Measurements from ENCODE around the gene ZFX.

The ZFX gene

GRCh38 chrX:24167719-24168472 is 18.4 kb downstream of the ZFX start:
- Mint-ChIP-seq H3K9me3 (no peaks in the 10 kb centered on the region), H3K36me3 (ENCODE audit: low read depth) (peaks cover 37% of the 10 kb centered on the region), H3K4me3 (no peak overlapping the region), H3K4me1 (peaks cover 60% of the 10 kb centered on the region), H3K27ac (peak overlapping the region; percentile 39 to 61 (median 41)), H3K27me3 (ENCODE audit: low read depth) (no peaks in the 10 kb centered on the region)
- TF ChIP-seq, protein P1, sequence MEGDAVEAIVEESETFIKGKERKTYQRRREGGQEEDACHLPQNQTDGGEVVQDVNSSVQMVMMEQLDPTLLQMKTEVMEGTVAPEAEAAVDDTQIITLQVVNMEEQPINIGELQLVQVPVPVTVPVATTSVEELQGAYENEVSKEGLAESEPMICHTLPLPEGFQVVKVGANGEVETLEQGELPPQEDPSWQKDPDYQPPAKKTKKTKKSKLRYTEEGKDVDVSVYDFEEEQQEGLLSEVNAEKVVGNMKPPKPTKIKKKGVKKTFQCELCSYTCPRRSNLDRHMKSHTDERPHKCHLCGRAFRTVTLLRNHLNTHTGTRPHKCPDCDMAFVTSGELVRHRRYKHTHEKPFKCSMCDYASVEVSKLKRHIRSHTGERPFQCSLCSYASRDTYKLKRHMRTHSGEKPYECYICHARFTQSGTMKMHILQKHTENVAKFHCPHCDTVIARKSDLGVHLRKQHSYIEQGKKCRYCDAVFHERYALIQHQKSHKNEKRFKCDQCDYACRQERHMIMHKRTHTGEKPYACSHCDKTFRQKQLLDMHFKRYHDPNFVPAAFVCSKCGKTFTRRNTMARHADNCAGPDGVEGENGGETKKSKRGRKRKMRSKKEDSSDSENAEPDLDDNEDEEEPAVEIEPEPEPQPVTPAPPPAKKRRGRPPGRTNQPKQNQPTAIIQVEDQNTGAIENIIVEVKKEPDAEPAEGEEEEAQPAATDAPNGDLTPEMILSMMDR (IDR thresholded peaks at IDR 0.05; ENCODE audit: unreplicated experiment in 3 of 3), result no peak

GRCh38 chrX:24168807-24169206 is 19.3 kb downstream of the ZFX start:
- TF ChIP-seq, protein P1 (IDR thresholded peaks at IDR 0.05; ENCODE audit: unreplicated experiment in 3 of 3), result no peak
- no peaks in the 10 kb centered on the region for H3K27me3 Mint-ChIP-seq (ENCODE audit: low read depth)
- H3K36me3 Mint-ChIP-seq (ENCODE audit: low read depth), result peaks cover 42% of the 10 kb centered on the region
- peak overlapping the region; percentile 34 to 73 (median 60) for H3K27ac Mint-ChIP-seq
- no peak overlapping the region for H3K4me3 Mint-ChIP-seq
- peaks cover 64% of the 10 kb centered on the region for H3K4me1 Mint-ChIP-seq
- H3K9me3 Mint-ChIP-seq, result no peaks in the 10 kb centered on the region

DNA sequence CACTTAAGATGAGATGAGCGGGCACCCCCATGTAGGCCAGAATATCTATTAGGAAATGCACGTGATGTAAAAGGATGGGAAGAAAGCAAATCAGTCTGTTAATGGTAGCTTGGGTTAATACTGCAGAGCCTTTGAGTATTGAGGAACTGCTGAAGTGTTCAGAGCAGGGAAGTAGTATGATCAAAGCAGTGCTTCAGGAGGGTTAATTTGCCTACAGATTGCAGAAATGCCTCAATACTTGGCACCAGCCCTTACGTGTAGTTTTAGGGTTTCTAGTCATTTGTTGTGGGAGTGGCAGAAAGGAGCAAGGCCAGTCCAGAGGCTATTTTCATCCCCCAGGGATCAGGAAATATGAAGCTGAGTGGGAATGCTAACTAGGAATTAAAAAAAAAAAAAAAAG is 19.7 kb downstream of the ZFX start:
- H3K4me3 Mint-ChIP-seq, result no peak overlapping the region
- no peaks in the 10 kb centered on the region for H3K9me3 Mint-ChIP-seq
- peak overlapping the region; percentile 34 to 73 (median 60) for H3K27ac Mint-ChIP-seq
- TF ChIP-seq, protein P1 (IDR thresholded peaks at IDR 0.05; ENCODE audit: unreplicated experiment in 3 of 3), result no peak
- peaks cover 63% of the 10 kb centered on the region for H3K4me1 Mint-ChIP-seq
- H3K36me3 Mint-ChIP-seq (ENCODE audit: low read depth), result peaks cover 40% of the 10 kb centered on the region
- H3K27me3 Mint-ChIP-seq (ENCODE audit: low read depth), result no peaks in the 10 kb centered on the region

DNA sequence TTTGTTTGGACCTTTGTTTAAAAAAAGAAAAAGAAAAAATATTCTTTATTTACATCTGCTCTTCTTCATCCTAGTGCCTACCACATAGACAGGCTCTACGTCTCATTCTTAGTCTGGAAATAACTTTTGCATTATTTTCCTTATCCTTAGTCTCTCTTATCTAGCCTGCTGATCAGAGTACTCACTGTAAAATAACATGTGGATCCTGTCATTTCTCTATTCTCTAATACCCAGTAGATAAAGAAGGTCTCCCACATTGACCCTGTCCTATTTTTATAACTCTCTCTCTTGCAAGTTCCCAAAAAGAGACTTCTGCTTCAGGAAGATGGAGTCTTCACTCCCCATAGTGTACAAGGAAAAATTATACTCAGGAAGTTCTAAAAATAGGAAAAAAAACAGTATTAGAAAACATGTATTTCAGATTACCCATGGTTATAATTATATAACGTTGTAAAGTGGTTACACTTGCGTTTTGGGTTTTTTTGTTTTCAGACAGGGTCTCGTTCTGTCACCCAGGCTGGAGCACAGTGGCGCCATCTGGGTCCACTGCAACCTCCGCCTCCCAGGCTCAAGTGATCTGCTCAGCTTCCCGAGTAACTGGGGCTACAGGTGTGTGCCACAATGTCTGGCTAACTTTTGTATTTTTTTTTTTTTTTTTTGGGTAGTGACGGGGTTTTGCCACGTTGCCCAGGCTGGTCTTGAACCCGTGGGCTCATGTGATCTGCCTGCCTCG is 23.8 kb downstream of the ZFX start:
- Mint-ChIP-seq H3K27me3 (ENCODE audit: low read depth) (no peaks in the 10 kb centered on the region), H3K36me3 (ENCODE audit: low read depth) (peaks cover 65% of the 10 kb centered on the region), H3K4me1 (peaks cover 37% of the 10 kb centered on the region), H3K27ac (peak overlapping the region; percentile 84 to 88 (median 87)), H3K9me3 (no peaks in the 10 kb centered on the region), H3K4me3 (no peak overlapping the region)
- TF ChIP-seq, protein P1 (IDR thresholded peaks at IDR 0.05; ENCODE audit: unreplicated experiment in 3 of 3), result no peak

GRCh38 chrX:24175276-24175675 is 25.7 kb downstream of the ZFX start:
- peaks cover 67% of the 10 kb centered on the region for H3K36me3 Mint-ChIP-seq (ENCODE audit: low read depth)
- H3K27me3 Mint-ChIP-seq (ENCODE audit: low read depth), result no peaks in the 10 kb centered on the region
- H3K4me1 Mint-ChIP-seq, result peaks cover 24% of the 10 kb centered on the region
- H3K4me3 Mint-ChIP-seq, result no peak overlapping the region
- H3K27ac Mint-ChIP-seq, result no peak overlapping the region
- TF ChIP-seq, protein P1 (IDR thresholded peaks at IDR 0.05; ENCODE audit: unreplicated experiment in 3 of 3), result no peak
- H3K9me3 Mint-ChIP-seq, result no peaks in the 10 kb centered on the region

All from nephron (organoid).